GM19025 (cell line): ENCODE measurements around the gene MS4A13.
"Not testable (repeated sequence)": the region's sequence is repeated elsewhere in the genome, so short reads cannot be mapped to it uniquely, and the experiment has no call there.

ENCODE experiments used
- ATAC-seq: cut with Tn5 transposase; IDR thresholded peaks from one replicate; pipeline ENCODE4 v1.9.1; 2021; ENCODE audit warnings: mild to moderate bottlenecking, low read depth, moderate library complexity; ENCODE audit not compliant: unreplicated experiment

MS4A13 gene

GRCh38 chr11:60515144-60515855 lies at the start of gene MS4A13:
MS4A13 (plus strand) TSS chr11:60515392; CDS start chr11:60518084, 2,692 bp downstream.
- no peak for ATAC-seq

GRCh38 chr11:60468829-60469228 lies 46.4 kb upstream of the MS4A13 start:
- ATAC-seq, result no peak

GRCh38 chr11:60469723-60470122 lies 45.5 kb upstream of the MS4A13 start:
- no peak for ATAC-seq

GRCh38 chr11:60477035-60477445 lies 38.2 kb upstream of the MS4A13 start:
- no peak for ATAC-seq

- no peak for ATAC-seq
Measured at GRCh38 chr11:60482361-60482760, 32.8 kb upstream of the MS4A13 start.

GRCh38 chr11:60485987-60486386 lies 29.2 kb upstream of the MS4A13 start:
- ATAC-seq, result peak; percentile 95

GRCh38 chr11:60492488-60493009 lies 22.6 kb upstream of the MS4A13 start, which contains the start of gene MS4A12:
MS4A12 (plus strand) TSS chr11:60492778; CDS start chr11:60497319, 4,541 bp downstream.
- no peak for ATAC-seq

GRCh38 chr11:60493454-60493853 lies 21.7 kb upstream of the MS4A13 start:
- no peak for ATAC-seq

- ATAC-seq, result no peak
Measured at GRCh38 chr11:60498399-60498798, 16.8 kb upstream of the MS4A13 start.

- no peak for ATAC-seq
Measured at GRCh38 chr11:60498853-60499252, 16.3 kb upstream of the MS4A13 start.

GRCh38 chr11:60500276-60500910 lies 14.8 kb upstream of the MS4A13 start:
- ATAC-seq, result no peak

- peak; percentile 48 for ATAC-seq
Measured at GRCh38 chr11:60502221-60502775, 12.9 kb upstream of the MS4A13 start.

- ATAC-seq, result no peak
Measured at GRCh38 chr11:60504219-60504905, 10.8 kb upstream of the MS4A13 start.

GRCh38 chr11:60509609-60510008 lies 5.6 kb upstream of the MS4A13 start:
- ATAC-seq, result not testable (repeated sequence)

- ATAC-seq, result not testable (repeated sequence)
Measured at GRCh38 chr11:60510209-60510608, 5.0 kb upstream of the MS4A13 start.

GRCh38 chr11:60511393-60511792 lies 3.8 kb upstream of the MS4A13 start:
- ATAC-seq, result no peak

GRCh38 chr11:60512651-60513225 lies 2.5 kb upstream of the MS4A13 start:
- ATAC-seq, result no peak

GRCh38 chr11:60513496-60514460 lies 1.4 kb upstream of the MS4A13 start:
- ATAC-seq, result no peak

GRCh38 chr11:60528465-60528864 lies 13.3 kb downstream of the MS4A13 start:
- ATAC-seq, result no peak
